GM12878 (cell line): ENCODE data around the gene PACS1. TPM values are rescaled to one million over a fixed set of nuclear protein-coding genes. Genes with fewer than 3 reads are reported as not detected.

Experiments
- ATAC-seq: fragments of 200-7000 bp; cut with Tn5 transposase; 3 replicates; pipeline ENCODE4 v1.9.1; 2020; ENCODE audit warnings: mild to moderate bottlenecking, moderate library complexity
- BruUV-seq: library from RNA; stranded (reverse); fragments of 400-500 nt; replicated peaks from 2 replicates; lab custom pipeline; 2021; lab: Mats Ljungman, UMichigan
- CTCF ChIA-PET: fragments of 300-600 bp; sonication (Branson Sonifier 250); formaldehyde crosslinking; extraction: SDS; loops from one replicate; lab custom pipeline; 2021; ENCODE audit warnings: inconsistent platforms; lab: Yijun Ruan, JAX
- POLR2A ChIA-PET: fragments of 350-600 bp; formaldehyde crosslinking; extraction: SDS; loops from one replicate; lab custom pipeline; 2021; ENCODE audit warnings: inconsistent platforms; lab: Charles Lee
- RAD21 ChIA-PET: fragments of 300-600 bp; sonication (Branson Sonifier 250); formaldehyde crosslinking; loops from one replicate; lab custom pipeline; 2023; ENCODE audit warnings: antibody characterized with exemption; ENCODE audit not compliant: unreplicated experiment; lab: Charles Lee
- SMC1A ChIA-PET: fragments of 300-600 bp; sonication (Branson Sonifier 250); formaldehyde crosslinking; loops from one replicate; lab custom pipeline; 2023; ENCODE audit not compliant: unreplicated experiment, uncharacterized antibody; lab: Charles Lee
- DNase-seq: peaks from one replicate; pipeline ENCODE4 v3.0.0-alpha.2; 2011; ENCODE audit warnings: low read depth, low spot score
- FAIRE-seq: peaks from 3 replicates; lab custom pipeline; 2011; peaks lifted over from hg19 to GRCh38; lab: Jason Lieb, UNC
- H2AFZ ChIP-seq: 2 replicates; pipeline ENCODE4 v1.6.0; 2011; ENCODE audit warnings: low read depth, low read length, control low read depth; ENCODE audit not compliant: control insufficient read depth
- H3K27ac ChIP-seq: 2 replicates; pipeline ENCODE4 v1.5.1; 2011; ENCODE audit warnings: control low read depth; ENCODE audit not compliant: control insufficient read depth, insufficient read depth
- H3K27me3 ChIP-seq, 2 experiments: replicated peaks in 1 of 2; 2 replicates each; pipeline versions ENCODE4 v1.6.0 to v1.6.1; 2011; ENCODE audit warnings: low read length in 1 of 2; ENCODE audit not compliant: control insufficient read depth in 2 of 2, insufficient read depth in 2 of 2
- H3K36me3 ChIP-seq, 2 experiments: 2 replicates each; pipeline ENCODE4 v1.5.1; 2011; ENCODE audit warnings: low read length in 1 of 2; ENCODE audit not compliant: control insufficient read depth in 2 of 2, insufficient read depth in 2 of 2
- H3K4me1 ChIP-seq: 2 replicates; pipeline ENCODE4 v1.6.1; 2011; ENCODE audit warnings: mild to moderate bottlenecking, low read length, moderate library complexity, mixed read lengths; ENCODE audit not compliant: control insufficient read depth, insufficient read depth
- H3K4me2 ChIP-seq: 2 replicates; pipeline ENCODE4 v1.6.0; 2011; ENCODE audit warnings: control low read depth; ENCODE audit not compliant: control insufficient read depth, insufficient read depth
- H3K4me3 ChIP-seq: fragments of 200-600 bp; sonication (generic); 2 replicates; pipeline ENCODE4 v1.5.1; 2016
- H3K79me2 ChIP-seq: 2 replicates; pipeline ENCODE4 v1.6.0; 2011; ENCODE audit warnings: low read length; ENCODE audit not compliant: control insufficient read depth, insufficient read depth
- H3K9ac ChIP-seq: 2 replicates; pipeline ENCODE4 v1.8.0; 2011; ENCODE audit warnings: low read length, control low read depth, mixed read lengths; ENCODE audit not compliant: control insufficient read depth, insufficient read depth
- H3K9me3 ChIP-seq: replicated peaks from 3 replicates; pipeline ENCODE4 v1.5.1; 2011; ENCODE audit warnings: mild to moderate bottlenecking, low read length; ENCODE audit not compliant: control insufficient read depth, insufficient read depth
- H4K20me1 ChIP-seq: 2 replicates; pipeline ENCODE4 v1.6.0; 2011; ENCODE audit not compliant: control insufficient read depth, insufficient read depth
- FOS ChIP-seq: IDR thresholded peaks from 3 replicates; pipeline ENCODE4 v1.6.1; 2011; ENCODE audit warnings: borderline replicate concordance; ENCODE audit not compliant: insufficient read length; ENCODE audit errors: extremely low read depth
- RUNX3 ChIP-seq: IDR thresholded peaks from 2 replicates; pipeline ENCODE4 v1.6.1; 2012; ENCODE audit warnings: low read length, inconsistent platforms
- TCF12 ChIP-seq: IDR thresholded peaks from 2 replicates; pipeline ENCODE4 v1.6.1; 2011; ENCODE audit warnings: low read depth, mild to moderate bottlenecking, low read length
- WRNIP1 ChIP-seq: IDR thresholded peaks from 2 replicates; pipeline ENCODE4 v1.6.1; 2011; ENCODE audit warnings: low read depth, low read length, improper control_type of control experiment, borderline replicate concordance
- ZZZ3 ChIP-seq: IDR thresholded peaks from 2 replicates; pipeline ENCODE4 v1.6.1; 2011; ENCODE audit warnings: low read depth; ENCODE audit not compliant: control insufficient read depth, insufficient read length
- WGBS: methylation state at CpG from one replicate; pipeline ENCODE4 v1.1.6; 2016; ENCODE audit warnings: low lambda C conversion rate; ENCODE audit not compliant: insufficient replicate concordance, insufficient coverage; ENCODE audit errors: missing lambda C conversion rate; 5-methylcytosine and 5-hydroxymethylcytosine counted together
- in situ Hi-C: fragments of 300-500 bp; cut with MboI; formaldehyde crosslinking; loops from 9 replicates; pipeline ENCODE4 v1.14.3; 2018; ENCODE audit warnings: mixed read lengths
- intact Hi-C: fragments of 100-400 bp; cut with micrococcal nuclease; formaldehyde crosslinking; loops from one replicate; pipeline ENCODE4 v1.14.2; 2022; ENCODE audit not compliant: unreplicated experiment
- polyA plus RNA-seq, 11 experiments: library from polyadenylated mRNA; depleted of rRNA in 4 of 11; unstranded in 6 of 11; stranded (reverse) in 5 of 11; fragments of >200 nt; fragmentation: Nextera tagmentation in 4 of 11; fragmentation: Illumina TruSeq in 1 of 11; extraction: Ambion mirVana in 4 of 11; extraction: Trizol in 1 of 11; gene quantifications; 1 replicate in 1 of 11; 2 replicates in 10 of 11; pipeline versions ENCODE4 v1.2.1 to v1.2.3, GENCODE V29; 2011 to 2016; ENCODE audit warnings: inconsistent platforms in 2 of 11, missing spikeins in 2 of 11, low read depth in 1 of 11
- total RNA-seq, 4 experiments: library from RNA; depleted of rRNA in 3 of 4; stranded (reverse); fragments of >200 nt in 3 of 4; fragmentation: Illumina TruSeq in 1 of 4; extraction: Trizol in 1 of 4; gene quantifications; 2 replicates each; pipeline versions ENCODE4 v1.2.1 to v1.2.3, GENCODE V29; 2013 to 2021
- TF ChIP-seq, protein P1 (sequence below): fragments of 150-350 bp; IDR thresholded peaks from 2 replicates; pipeline ENCODE4 v1.6.1; 2014; ENCODE audit warnings: mild to moderate bottlenecking, low read depth, low read length

PACS1 gene
- total and polyA plus RNA-seq, 10 of the 15 experiments (the other 5 are each of a cell fraction or from before 2014, with no cell fraction given) = 1.1 to 74.3 (median 17.9) TPM

DNA sequence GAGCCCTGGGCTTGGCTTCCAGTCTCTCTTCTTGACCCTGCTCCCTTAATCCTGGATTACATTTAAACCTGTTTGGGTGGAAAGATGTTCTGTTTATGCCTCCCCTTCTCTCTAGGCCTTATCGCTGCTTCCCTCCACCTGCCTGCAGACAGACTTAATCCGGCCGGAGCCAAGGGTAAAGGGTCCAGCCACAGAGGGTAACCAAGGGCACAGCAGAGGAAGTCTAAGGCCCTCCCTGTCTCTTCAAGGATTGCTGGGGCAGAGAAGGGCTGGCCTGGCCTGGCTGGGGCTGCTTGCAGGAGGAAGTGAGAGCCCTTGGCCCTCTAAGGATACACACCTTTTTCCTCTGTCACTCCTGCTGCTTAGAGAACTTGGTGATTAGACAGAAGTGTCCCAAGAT is 23.2 kb upstream of the PACS1 start (continued):
- TF ChIP-seq WRNIP1 = no peak

DNA sequence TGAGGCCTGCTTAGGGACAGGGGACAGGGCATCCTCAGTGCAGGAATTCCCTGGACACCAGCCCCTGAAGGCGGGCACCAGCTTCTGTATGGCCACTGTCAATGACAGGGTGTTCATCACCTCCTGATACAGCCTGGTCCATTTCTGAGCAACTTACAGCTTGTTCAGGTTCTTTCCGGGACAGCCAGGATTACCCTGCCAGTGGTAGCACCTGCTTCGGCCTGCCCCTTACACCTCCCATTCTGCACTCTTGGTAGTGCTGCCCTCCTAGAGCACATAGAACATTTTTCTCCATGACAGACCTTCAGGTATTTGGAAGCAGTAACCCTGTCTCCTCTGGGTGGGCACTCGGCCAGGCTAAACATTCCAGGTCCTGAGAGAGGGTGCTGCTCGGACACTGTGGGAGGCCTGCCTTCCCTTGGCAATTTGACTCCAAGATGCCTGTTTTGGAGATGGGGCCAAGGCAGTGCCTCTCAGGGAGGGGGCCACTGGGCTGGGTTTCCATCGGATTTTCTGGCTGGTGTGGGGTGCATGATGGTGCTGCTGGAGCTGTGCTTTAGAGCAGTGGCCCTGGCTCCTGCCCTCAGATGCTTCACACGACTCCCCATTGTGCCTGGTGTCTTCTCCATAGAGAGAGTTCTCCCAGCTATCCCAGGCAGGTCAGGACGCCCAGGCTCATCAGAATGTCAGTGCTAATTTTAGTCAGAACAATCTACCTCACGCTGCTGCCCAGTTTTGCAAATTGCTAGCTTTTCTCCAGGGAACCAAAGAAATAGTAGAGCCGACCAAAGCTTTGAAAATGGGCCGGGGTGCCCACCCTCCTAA is 22.3 kb upstream of the PACS1 start:
- POLR2A ChIA-PET = no interaction called here
- Histone ChIP-seq H3K9ac (no peak overlapping the region), H3K27me3 (no peaks in the 10 kb centered on the region)

More for the DNA sequence above, 22.3 kb upstream of the PACS1 start:
- FAIRE-seq (no peak), DNase-seq (no peak), ATAC-seq (no peak)
- Histone ChIP-seq H2AFZ (no peak overlapping the region), H3K4me3 (no peak overlapping the region), H3K36me3 (no peaks in the 10 kb centered on the region), H3K4me1 (peaks cover 11% of the 10 kb centered on the region), H3K79me2 (peaks cover 7% of the 10 kb centered on the region), H3K27ac (no peak overlapping the region), H3K4me2 (no peak overlapping the region), H4K20me1 (no peaks in the 10 kb centered on the region), H3K9me3 (no peaks in the 10 kb centered on the region)
- ChIA-PET RAD21 (no interaction called here), CTCF (interaction anchor here (1.1 to 5.0 kb wide), 6 partner anchors 10 to 238 kb away, joined by 3 to 43 read pairs (median 4); partner anchors contain the start of genes BANF1 and CATSPER1), SMC1A (interaction anchor here (1.2 kb wide), 1 partner anchor 20 kb away, joined by 3 read pairs; no protein-coding TSS in a partner anchor)
- TF ChIP-seq, protein P1, sequence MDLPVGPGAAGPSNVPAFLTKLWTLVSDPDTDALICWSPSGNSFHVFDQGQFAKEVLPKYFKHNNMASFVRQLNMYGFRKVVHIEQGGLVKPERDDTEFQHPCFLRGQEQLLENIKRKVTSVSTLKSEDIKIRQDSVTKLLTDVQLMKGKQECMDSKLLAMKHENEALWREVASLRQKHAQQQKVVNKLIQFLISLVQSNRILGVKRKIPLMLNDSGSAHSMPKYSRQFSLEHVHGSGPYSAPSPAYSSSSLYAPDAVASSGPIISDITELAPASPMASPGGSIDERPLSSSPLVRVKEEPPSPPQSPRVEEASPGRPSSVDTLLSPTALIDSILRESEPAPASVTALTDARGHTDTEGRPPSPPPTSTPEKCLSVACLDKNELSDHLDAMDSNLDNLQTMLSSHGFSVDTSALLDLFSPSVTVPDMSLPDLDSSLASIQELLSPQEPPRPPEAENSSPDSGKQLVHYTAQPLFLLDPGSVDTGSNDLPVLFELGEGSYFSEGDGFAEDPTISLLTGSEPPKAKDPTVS = no peak
- TF ChIP-seq FOS (no peak), TCF12 (no peak), ZZZ3 (no peak), RUNX3 (no peak)
- in situ Hi-C loops = no loop called here
- intact Hi-C loops = no loop called here
- 46% methylated on average over 11 of the region's 11 CpGs for WGBS
- no TSS peak for BruUV-seq
